ENCODE measurements around the gene PLPP4.

PLPP4 gene

DNA sequence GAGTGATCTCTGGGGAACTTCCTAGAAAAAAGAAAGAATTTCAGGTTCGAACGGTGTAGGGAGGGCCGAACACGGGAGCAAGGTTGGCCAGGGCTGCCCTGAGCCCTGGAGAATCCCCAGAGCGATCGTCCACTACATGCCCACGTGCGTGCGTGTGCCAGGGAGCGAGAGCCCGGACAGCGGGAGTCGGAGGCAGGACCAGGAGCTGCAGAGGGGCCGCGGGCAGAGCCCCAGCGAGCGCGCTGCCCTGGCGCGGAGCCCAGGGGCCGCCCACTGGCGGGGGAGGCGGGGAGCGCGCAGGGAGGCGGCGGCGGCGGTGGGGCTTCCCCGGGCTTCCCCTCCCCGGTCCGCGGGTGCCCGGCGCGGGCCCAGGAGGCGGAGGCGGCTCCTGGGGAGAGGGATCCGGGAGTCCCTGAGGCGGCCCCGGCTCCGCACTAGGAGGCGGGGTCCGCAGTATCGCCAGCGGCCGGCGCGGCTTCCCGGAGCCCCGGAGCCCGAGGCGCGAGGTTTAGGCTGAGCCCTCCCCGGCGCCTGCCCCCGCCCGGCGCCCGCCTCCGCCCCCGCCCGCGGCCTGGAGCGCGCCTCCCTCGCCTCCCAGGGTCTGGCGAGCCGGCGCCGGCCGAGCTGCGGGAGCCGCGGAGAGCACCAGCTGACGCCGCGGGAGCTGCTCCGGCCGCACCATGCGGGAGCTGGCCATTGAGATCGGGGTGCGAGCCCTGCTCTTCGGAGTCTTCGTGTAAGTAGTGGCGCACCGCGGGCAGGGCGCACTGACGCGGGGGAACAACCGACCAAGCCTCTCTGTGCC is at the start of gene PLPP4:
Gene PLPP4 (plus strand): TSS at position 602 of the 805 bp plus-strand sequence. CDS start 79 bp downstream, at position 681.
- DNase-seq = no peak

GRCh38 chr10:120409816-120410215 is 47.2 kb upstream of the PLPP4 start:
- no peak for DNase-seq

- no peak for DNase-seq
Observed at GRCh38 chr10:120414946-120415345, 42.1 kb upstream of the PLPP4 start.

DNA sequence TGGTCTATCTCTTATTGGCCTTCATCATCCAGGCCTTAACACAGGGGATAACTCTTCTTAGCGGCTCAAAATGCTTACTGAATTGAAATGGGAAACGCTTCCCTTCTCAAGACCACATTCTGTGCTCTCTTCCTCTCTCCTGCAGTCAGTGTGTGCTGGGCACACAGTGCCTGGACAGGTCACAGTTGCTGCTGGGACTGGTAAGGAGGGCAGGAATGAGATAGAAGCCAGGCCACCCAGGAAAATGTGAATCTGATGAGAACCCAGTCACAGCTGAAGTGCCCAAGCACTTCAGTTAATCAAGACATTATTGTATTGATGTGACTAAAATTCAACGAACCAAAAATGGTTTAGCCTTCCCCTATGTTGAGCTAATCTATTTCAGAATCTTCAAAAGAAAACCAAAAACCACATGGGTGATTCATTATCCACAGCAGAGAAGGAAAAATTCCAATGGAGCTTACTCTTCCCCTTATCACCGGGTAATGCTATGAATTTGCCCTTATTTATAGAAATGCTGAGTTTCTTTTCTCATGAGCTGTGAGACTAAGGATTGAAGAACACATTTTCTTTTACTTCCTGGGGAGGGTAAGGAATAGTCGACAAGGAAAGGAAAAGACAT is 41.2 kb upstream of the PLPP4 start:
- no peak for DNase-seq

- DNase-seq = no peak
Observed at GRCh38 chr10:120420421-120420820, 36.6 kb upstream of the PLPP4 start.

GRCh38 chr10:120421250-120421649 is 35.8 kb upstream of the PLPP4 start:
- DNase-seq = no peak

DNA sequence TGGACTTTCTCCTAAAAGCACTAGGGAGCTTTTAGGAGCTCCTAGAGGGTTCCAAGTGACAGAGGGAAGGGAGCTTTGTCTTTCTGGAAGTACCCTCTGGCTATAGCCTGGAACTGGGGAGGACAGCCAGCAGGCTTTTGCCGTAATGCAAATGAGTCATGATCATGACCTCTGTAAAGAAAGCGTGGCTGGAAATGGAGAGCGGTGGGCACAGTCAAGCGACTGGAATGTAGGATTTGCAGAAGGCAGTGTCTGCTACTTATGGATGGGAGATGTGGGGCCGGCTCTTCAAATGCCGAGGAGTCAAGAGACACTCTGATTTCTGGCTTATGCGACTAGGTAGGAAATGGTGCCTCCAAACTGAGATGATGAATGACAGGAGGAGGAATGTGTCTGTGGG is 34.6 kb upstream of the PLPP4 start:
- no peak for DNase-seq

DNA sequence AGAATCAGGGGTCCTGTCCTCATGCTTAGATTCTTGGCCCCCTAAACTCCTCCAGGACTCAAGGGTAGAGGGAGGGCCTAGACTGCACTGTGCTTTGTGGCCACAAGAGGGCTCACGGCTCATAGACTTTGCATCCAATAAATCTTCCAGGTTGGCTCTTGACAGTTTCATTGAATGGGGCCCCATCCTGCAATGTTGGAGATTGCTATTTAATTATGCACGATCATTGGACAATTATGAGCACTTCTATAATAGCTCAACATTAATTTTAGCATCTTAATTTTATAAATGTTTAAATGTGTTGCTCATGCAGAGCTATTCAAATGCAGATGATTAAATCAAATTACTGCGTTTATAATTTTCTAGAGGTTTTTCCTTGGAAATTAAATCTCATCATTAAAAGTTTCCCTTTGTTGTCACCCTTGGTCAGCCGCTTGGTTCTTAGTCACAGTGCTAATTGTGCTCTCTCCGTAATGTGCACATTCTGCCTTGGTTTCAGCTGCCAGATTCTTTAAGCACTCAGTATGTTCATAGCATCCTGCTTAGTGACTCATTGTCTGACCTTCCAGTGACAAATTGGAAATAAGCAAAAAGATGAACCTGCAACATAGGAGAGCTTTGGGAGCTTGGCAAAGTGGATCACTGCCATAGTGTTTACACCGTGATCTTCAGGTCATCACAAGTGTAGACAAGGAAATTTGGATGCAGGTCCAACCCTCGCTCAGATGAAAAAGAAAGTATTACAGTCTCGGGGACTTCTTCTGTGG is 33.4 kb upstream of the PLPP4 start:
- DNase-seq = no peak

DNA sequence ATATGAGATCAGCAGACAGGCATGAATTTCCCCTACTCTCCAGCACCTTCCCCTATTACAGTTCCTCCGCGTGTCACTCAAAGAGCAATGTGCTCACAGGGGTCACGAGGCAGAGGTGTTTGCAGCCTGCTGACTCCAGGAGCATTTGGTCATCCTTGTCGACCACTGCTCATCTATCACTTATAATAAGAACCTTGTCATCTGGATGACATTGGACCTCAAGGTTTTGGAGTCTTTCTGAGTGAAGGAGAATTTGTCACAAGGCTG is 32.9 kb upstream of the PLPP4 start:
- DNase-seq = no peak

DNA sequence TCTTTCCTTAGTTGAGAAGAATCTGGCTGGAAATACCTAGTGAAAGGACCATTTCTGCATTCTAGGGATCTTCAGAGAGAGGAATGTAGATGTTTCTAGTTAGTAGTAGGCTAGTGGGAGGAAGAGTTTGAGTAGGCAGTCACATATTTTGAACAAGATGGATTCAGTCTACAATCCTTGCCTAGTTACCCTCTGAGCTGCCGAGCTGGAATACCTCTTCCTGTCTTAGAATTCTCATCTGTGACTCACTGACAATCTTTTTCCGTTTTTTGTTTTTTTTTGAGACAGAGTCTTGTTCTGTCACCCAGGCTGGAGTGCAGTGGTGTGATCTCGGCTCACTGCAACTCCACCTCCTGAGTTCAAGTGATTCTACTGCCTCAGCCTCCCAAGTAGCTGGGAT is 30.7 kb upstream of the PLPP4 start:
- DNase-seq = no peak

DNA sequence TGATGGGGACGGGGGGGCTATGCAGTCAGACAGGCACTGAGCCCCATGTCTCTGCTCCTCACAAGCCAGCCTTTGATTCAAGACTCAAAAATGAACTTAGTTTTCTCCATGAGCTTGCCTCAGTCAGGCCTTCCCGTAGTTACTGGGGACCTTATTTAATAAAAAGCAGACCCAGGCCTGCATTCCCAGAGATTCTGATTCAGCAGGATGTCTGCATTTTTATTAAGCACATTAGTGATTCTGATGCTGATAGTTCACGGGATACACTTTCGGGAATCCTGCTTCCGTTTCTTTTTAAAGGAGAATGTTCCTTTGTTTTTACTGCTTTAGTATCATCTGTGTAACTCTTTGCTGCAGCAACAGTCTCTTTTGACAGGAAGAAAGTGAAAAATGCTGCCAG is 28.3 kb upstream of the PLPP4 start:
- DNase-seq = no peak

GRCh38 chr10:120429395-120429794 is 27.6 kb upstream of the PLPP4 start:
- DNase-seq = no peak

GRCh38 chr10:120431251-120431651 is 25.8 kb upstream of the PLPP4 start:
- no peak for DNase-seq

DNA sequence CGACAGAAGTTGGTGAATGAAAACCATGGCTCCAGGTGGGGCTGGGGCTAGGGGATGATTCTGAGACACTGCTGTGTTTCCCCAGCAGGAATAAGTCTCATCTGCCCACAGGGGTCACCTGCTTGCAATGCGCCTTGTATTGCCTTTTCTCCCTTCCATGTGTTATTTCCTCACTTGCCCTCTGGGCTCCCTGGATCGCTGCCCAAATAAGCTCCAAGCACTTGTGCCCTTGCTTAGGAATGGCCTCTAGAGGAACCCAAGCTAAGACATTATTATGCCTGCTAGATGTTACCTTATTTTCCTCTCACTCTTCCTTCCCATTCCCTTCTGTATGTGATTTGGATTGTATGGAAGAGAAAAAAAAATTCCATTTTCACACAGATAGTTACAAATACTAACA is 24.8 kb upstream of the PLPP4 start:
- no peak for DNase-seq

- no peak for DNase-seq
Observed at GRCh38 chr10:120433141-120433540, 23.9 kb upstream of the PLPP4 start.

GRCh38 chr10:120436439-120437112 is 20.5 kb upstream of the PLPP4 start:
- no peak for DNase-seq

- no peak for DNase-seq
Observed at GRCh38 chr10:120437541-120437940, 19.5 kb upstream of the PLPP4 start.

DNA sequence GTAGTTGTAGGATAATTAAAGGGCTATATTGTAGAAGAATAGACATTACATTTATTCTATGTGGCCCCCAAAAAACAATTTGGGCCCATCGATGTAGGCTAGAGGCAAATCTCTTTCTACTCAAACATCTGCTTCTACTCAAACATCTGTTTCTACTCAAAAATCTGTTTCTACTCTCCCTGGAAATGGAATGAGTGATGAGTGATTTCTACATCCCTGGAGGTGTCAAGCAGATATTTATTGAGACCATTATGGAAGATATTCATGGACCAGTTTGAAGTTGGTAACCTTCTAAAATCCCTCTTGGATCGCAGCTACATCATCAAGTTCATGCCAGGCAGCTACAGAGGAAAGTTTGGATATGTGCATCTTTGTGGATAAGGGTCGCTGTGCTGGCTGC is 5.1 kb upstream of the PLPP4 start:
- DNase-seq = no peak

GRCh38 chr10:120453319-120453718 is 3.7 kb upstream of the PLPP4 start:
- no peak for DNase-seq

DNA sequence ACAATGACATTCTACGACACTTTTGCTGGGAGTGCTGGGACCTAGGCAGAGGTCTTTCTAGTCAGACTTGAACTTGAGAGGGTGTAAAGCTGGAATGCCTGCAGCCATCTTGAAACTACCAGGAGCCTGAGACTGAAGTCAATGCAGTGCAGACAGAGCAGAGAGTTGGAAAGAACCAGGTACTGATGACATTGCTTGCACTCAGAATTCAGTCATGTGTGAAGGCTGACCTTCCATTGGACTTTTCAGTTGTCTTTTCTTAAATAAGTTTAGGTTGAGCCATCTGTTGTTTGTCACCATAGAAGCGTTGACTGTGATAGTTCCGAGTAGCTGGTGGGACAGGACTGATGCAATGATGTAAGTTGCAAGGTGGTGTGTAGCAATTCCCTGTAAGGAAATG is 3.1 kb upstream of the PLPP4 start:
- DNase-seq = no peak

DNA sequence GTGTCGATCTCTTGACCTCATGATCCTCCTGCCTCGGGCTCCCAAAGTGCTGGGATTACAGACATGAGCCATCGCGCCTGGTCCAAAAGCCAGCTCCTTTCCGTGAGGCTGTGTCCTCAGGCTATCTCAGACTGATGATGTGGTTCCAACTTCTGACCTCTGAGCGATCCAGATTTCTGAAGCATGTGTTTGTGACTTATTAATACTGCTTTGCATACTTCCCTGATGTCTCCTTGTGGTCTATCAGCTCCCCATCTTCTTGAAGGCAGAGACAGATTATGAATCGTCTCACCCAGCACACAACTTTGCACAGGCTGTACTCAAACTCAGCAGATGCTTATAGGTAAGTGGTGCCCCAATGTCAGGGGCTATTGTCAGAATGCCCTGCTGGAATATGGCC is 2.0 kb upstream of the PLPP4 start:
- no peak for DNase-seq

DNA sequence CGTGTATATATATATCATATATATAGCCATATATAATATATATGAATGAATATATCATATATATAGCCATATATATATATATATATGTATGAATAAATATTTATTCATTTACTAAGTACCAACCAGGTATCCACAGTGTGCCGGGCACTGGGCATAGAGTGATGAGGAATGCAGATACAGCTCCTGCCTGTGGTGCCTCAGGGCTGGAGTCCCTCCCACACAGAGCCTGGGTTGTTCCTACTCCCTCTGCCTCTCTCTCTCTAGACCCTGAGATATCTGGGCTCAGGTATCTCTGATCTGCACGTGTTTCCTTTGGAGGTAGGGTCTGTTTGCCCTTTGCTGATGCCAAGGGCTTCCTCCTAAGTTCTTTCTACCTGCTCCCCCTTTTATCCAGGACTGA is 1.4 kb upstream of the PLPP4 start:
- DNase-seq = no peak

DNA sequence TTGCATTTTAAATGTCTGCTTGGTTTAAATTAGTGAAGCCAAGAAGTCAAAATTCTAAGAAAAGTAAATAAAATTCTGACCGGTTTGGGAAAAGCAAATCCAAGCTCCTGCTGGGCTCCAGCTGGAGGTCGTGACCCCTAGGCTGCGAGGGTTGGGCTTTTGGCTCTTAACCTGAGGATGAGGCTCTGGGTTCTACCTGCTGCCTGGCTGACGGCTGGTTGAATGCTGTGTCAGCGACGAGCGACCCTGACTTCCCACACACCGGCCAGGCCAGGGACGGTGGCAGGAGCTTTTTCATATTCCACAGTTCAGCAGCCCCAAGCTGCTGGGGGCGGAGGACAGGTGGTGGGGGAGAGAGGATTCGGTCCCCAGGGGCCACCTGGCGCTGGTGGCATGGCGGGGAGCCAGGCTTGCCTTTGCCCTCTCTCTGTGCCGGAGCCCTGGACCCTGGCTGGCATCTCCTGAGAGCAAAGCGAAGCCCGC is 843 bp upstream of the PLPP4 start:
- no peak for DNase-seq
